Dendritic cell treated with granulocyte-macrophage colony-stimulating factor and Interleukin-4, amounts not matched to agents 40 ng/mL and 50 ng/mL, for 4 days (primary cell): ENCODE results near the gene RRP15.

Experiments
- H3K27ac Mint-ChIP-seq: one replicate; pipeline ENCODE4 v1.8.0; 2022; ENCODE audit warnings: mild to moderate bottlenecking, mixed read lengths
- H3K27me3 Mint-ChIP-seq: one replicate; pipeline ENCODE4 v1.8.0; 2022; ENCODE audit warnings: mild to moderate bottlenecking, mixed read lengths
- H3K36me3 Mint-ChIP-seq: one replicate; pipeline ENCODE4 v1.8.0; 2022; ENCODE audit warnings: low read depth, mixed read lengths
- H3K4me1 Mint-ChIP-seq: one replicate; pipeline ENCODE4 v1.8.0; 2022; ENCODE audit warnings: low read depth, mixed read lengths
- H3K4me3 Mint-ChIP-seq: one replicate; pipeline ENCODE4 v1.8.0; 2022; ENCODE audit warnings: mild to moderate bottlenecking, moderate library complexity, mixed read lengths
- H3K9me3 Mint-ChIP-seq: one replicate; pipeline ENCODE4 v1.8.0; 2022; ENCODE audit warnings: mixed read lengths
- intact Hi-C: fragments of 100-400 bp; cut with micrococcal nuclease; formaldehyde crosslinking; loops from one replicate; pipeline ENCODE4 v1.15.0; 2022

The RRP15 gene

GRCh38 chr1:218350035-218350525 is 65.0 kb downstream of the RRP15 start:
- H3K4me3 Mint-ChIP-seq = peak overlapping the region; percentile 46
- intact Hi-C loops = no loop called here
- H3K9me3 Mint-ChIP-seq = no peaks in the 10 kb centered on the region
- peaks cover 6% of the 10 kb centered on the region for H3K36me3 Mint-ChIP-seq
- H3K4me1 Mint-ChIP-seq = peaks cover 21% of the 10 kb centered on the region
- H3K27me3 Mint-ChIP-seq = peaks cover 7% of the 10 kb centered on the region
- no peak overlapping the region for H3K27ac Mint-ChIP-seq

GRCh38 chr1:218350801-218351266 is 65.7 kb downstream of the RRP15 start:
- Mint-ChIP-seq H3K9me3 (no peaks in the 10 kb centered on the region), H3K27ac (peak overlapping the region; percentile 52), H3K36me3 (peaks cover 6% of the 10 kb centered on the region), H3K27me3 (peaks cover 7% of the 10 kb centered on the region), H3K4me3 (peak overlapping the region; percentile 67), H3K4me1 (peaks cover 21% of the 10 kb centered on the region)
- intact Hi-C loops = no loop called here

- H3K27me3 Mint-ChIP-seq = peaks cover 7% of the 10 kb centered on the region
- intact Hi-C loops = no loop called here
These were observed 66.4 kb downstream of the RRP15 start for GRCh38 chr1:218351391-218352074.

GRCh38 chr1:218352075-218352438 is 67.0 kb downstream of the RRP15 start:
- no peak overlapping the region for H3K4me3 Mint-ChIP-seq
- H3K27ac Mint-ChIP-seq = no peak overlapping the region
- H3K4me1 Mint-ChIP-seq = peaks cover 27% of the 10 kb centered on the region

More at GRCh38 chr1:218351391-218352074, 66.4 kb downstream of the RRP15 start:
- Mint-ChIP-seq H3K27ac (peak overlapping the region; percentile 52), H3K9me3 (no peaks in the 10 kb centered on the region), H3K4me1 (peaks cover 22% of the 10 kb centered on the region), H3K36me3 (no peaks in the 10 kb centered on the region), H3K4me3 (peak overlapping the region; percentile 67)

GRCh38 chr1:218353656-218354055 is 68.6 kb downstream of the RRP15 start:
- Mint-ChIP-seq H3K27me3 (peaks cover 10% of the 10 kb centered on the region), H3K4me1 (peaks cover 31% of the 10 kb centered on the region), H3K9me3 (no peaks in the 10 kb centered on the region), H3K4me3 (no peak overlapping the region), H3K27ac (no peak overlapping the region), H3K36me3 (no peaks in the 10 kb centered on the region)
- intact Hi-C loops = no loop called here

More at GRCh38 chr1:218352075-218352438, 67.0 kb downstream of the RRP15 start:
- no peaks in the 10 kb centered on the region for H3K36me3 Mint-ChIP-seq
- H3K27me3 Mint-ChIP-seq = peaks cover 9% of the 10 kb centered on the region
- intact Hi-C loops = no loop called here
- no peaks in the 10 kb centered on the region for H3K9me3 Mint-ChIP-seq

- H3K9me3 Mint-ChIP-seq = no peaks in the 10 kb centered on the region
- intact Hi-C loops = no loop called here
- H3K4me1 Mint-ChIP-seq = peaks cover 25% of the 10 kb centered on the region
- H3K4me3 Mint-ChIP-seq = no peak overlapping the region
- H3K36me3 Mint-ChIP-seq = no peaks in the 10 kb centered on the region
- H3K27ac Mint-ChIP-seq = no peak overlapping the region
- H3K27me3 Mint-ChIP-seq = peaks cover 5% of the 10 kb centered on the region
These were observed 70.2 kb downstream of the RRP15 start for GRCh38 chr1:218355278-218355677.

GRCh38 chr1:218357211-218357892 is 72.3 kb downstream of the RRP15 start:
- H3K36me3 Mint-ChIP-seq = no peaks in the 10 kb centered on the region
- H3K27ac Mint-ChIP-seq = no peak overlapping the region
- H3K27me3 Mint-ChIP-seq = peaks cover 8% of the 10 kb centered on the region
- intact Hi-C loops = no loop called here
- no peak overlapping the region for H3K4me3 Mint-ChIP-seq
- H3K4me1 Mint-ChIP-seq = peaks cover 10% of the 10 kb centered on the region
- H3K9me3 Mint-ChIP-seq = no peaks in the 10 kb centered on the region

- Mint-ChIP-seq H3K9me3 (no peaks in the 10 kb centered on the region), H3K27me3 (peaks cover 8% of the 10 kb centered on the region), H3K4me1 (peaks cover 10% of the 10 kb centered on the region), H3K4me3 (no peak overlapping the region), H3K36me3 (no peaks in the 10 kb centered on the region), H3K27ac (no peak overlapping the region)
- intact Hi-C loops = no loop called here
These were observed 72.8 kb downstream of the RRP15 start for GRCh38 chr1:218357893-218358232.

- Mint-ChIP-seq H3K4me3 (no peak overlapping the region), H3K4me1 (peaks cover 9% of the 10 kb centered on the region), H3K36me3 (no peaks in the 10 kb centered on the region), H3K27me3 (peaks cover 21% of the 10 kb centered on the region), H3K27ac (no peak overlapping the region), H3K9me3 (no peaks in the 10 kb centered on the region)
- intact Hi-C loops = loop anchor here (5.0 kb wide), 1 partner anchor 161 kb away; no protein-coding TSS in a partner anchor
These were observed 76.4 kb downstream of the RRP15 start for GRCh38 chr1:218361298-218362065.

GRCh38 chr1:218362418-218363076 is 77.5 kb downstream of the RRP15 start:
- Mint-ChIP-seq H3K36me3 (no peaks in the 10 kb centered on the region), H3K27ac (no peak overlapping the region), H3K27me3 (peaks cover 22% of the 10 kb centered on the region), H3K9me3 (no peaks in the 10 kb centered on the region), H3K4me1 (no peaks in the 10 kb centered on the region), H3K4me3 (no peak overlapping the region)
- intact Hi-C loops = loop anchor here (5.0 kb wide), 1 partner anchor 160 kb away; no protein-coding TSS in a partner anchor

- H3K36me3 Mint-ChIP-seq = no peaks in the 10 kb centered on the region
- peaks cover 27% of the 10 kb centered on the region for H3K27me3 Mint-ChIP-seq
- no peak overlapping the region for H3K4me3 Mint-ChIP-seq
- no peak overlapping the region for H3K27ac Mint-ChIP-seq
- intact Hi-C loops = loop anchor here (5.0 kb wide), 1 partner anchor 159 kb away; no protein-coding TSS in a partner anchor
- H3K9me3 Mint-ChIP-seq = no peaks in the 10 kb centered on the region
- no peaks in the 10 kb centered on the region for H3K4me1 Mint-ChIP-seq
These were observed 78.0 kb downstream of the RRP15 start for GRCh38 chr1:218363141-218363540.

- H3K27me3 Mint-ChIP-seq = peaks cover 29% of the 10 kb centered on the region
- intact Hi-C loops = loop anchor here (5.0 kb wide), 1 partner anchor 158 kb away; no protein-coding TSS in a partner anchor
- no peaks in the 10 kb centered on the region for H3K9me3 Mint-ChIP-seq
- H3K27ac Mint-ChIP-seq = no peak overlapping the region
- H3K36me3 Mint-ChIP-seq = no peaks in the 10 kb centered on the region
- H3K4me3 Mint-ChIP-seq = no peak overlapping the region
- H3K4me1 Mint-ChIP-seq = no peaks in the 10 kb centered on the region
These were observed 79.1 kb downstream of the RRP15 start for GRCh38 chr1:218364028-218364710.
